ENCODE results near the gene CITED1. TPM values are rescaled to one million over a fixed set of nuclear protein-coding genes. Genes with fewer than 3 reads are reported as not detected.

The CITED1 gene
- total RNA-seq, 1 experiment from 2014 or later, result 0.72 TPM

DNA sequence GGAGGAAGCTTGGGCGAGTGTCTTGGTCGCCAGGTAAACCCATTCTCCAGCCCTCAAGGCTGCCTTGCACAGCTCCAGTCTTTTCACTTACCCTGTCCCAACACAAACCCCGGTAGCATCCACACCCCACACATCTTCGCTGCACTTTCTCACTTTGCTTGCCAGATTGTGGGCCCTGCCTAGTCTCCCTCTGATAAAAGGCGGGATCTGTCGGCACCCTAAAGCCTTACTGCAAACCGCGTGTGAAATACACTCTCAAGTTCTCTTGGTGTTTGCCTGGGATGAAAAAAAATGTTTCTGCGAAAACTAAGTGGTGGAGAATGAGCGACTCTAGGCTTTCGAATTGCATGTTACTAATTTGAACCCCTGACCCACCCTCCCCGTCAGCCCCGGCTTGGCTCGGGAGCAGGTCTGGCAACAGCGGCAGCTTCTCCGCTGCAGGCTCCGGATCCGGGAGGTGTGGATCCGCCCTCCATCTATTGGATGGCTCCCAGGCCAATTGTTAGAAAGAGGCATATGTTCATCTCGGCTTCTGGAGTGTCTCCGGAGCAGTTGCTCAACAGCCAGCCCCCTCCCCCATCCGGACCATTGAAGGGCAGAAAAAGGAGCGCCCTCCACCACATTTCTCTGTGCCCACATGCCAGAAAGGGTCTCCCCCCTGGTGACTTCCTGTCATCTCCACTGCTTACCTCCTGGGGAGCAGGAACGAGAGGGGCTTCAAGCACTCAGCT, 3.0 kb upstream of the CITED1 start:
- intact Hi-C loops (cut with micrococcal nuclease), result no loop called here
- POLR2A ChIA-PET, result interaction anchor here (1.0 kb wide), 1 partner anchor 31 kb away, joined by 3 read pairs; the partner anchor contains the start of gene RPS4X
- Mint-ChIP-seq H3K4me3 (ENCODE audit: unreplicated experiment) (peak overlapping the region; percentile 31), H3K4me1 (ENCODE audit: insufficient read depth, unreplicated experiment) (peaks cover 13% of the 10 kb centered on the region), H3K9me3 (ENCODE audit: unreplicated experiment) (no peaks in the 10 kb centered on the region), H3K36me3 (ENCODE audit: insufficient read depth, unreplicated experiment) (no peaks in the 10 kb centered on the region), H3K27me3 (ENCODE audit: insufficient read depth, unreplicated experiment) (peaks cover 67% of the 10 kb centered on the region), H3K27ac (ENCODE audit: low read depth, unreplicated experiment) (no peak overlapping the region)
- BruUV-seq (replicated peaks), result no TSS peak
- TF ChIP-seq, protein P1, sequence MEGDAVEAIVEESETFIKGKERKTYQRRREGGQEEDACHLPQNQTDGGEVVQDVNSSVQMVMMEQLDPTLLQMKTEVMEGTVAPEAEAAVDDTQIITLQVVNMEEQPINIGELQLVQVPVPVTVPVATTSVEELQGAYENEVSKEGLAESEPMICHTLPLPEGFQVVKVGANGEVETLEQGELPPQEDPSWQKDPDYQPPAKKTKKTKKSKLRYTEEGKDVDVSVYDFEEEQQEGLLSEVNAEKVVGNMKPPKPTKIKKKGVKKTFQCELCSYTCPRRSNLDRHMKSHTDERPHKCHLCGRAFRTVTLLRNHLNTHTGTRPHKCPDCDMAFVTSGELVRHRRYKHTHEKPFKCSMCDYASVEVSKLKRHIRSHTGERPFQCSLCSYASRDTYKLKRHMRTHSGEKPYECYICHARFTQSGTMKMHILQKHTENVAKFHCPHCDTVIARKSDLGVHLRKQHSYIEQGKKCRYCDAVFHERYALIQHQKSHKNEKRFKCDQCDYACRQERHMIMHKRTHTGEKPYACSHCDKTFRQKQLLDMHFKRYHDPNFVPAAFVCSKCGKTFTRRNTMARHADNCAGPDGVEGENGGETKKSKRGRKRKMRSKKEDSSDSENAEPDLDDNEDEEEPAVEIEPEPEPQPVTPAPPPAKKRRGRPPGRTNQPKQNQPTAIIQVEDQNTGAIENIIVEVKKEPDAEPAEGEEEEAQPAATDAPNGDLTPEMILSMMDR (IDR thresholded peaks at IDR 0.05; ENCODE audit: unreplicated experiment), result no peak
- CTCF ChIA-PET, result interaction anchor here (1.7 kb wide), 1 partner anchor 33 kb away, joined by 7 read pairs; the partner anchor contains the start of gene RPS4X
- peak; percentile 67 for DNase-seq (ENCODE audit: unreplicated experiment)

DNA sequence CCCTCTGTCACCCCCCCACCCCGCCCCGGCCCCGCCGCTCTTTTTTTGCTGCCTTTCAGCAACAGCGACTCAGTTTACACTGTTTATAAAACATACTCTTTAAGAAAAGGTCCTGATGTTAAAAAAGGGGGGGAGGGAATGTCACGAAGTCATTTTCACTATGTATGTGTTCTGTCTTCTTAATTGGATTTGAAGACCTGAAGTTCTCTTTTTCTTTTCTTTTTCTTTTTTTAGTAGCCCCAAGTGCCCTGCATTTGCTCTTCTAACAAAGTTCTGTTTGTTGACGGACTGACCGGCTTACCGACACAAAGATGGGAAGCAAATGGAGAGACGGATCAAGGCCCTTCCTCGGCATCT, 2.5 kb upstream of the CITED1 start:
- Mint-ChIP-seq H3K36me3 (ENCODE audit: insufficient read depth, unreplicated experiment) (no peaks in the 10 kb centered on the region), H3K9me3 (ENCODE audit: unreplicated experiment) (no peaks in the 10 kb centered on the region), H3K27me3 (ENCODE audit: insufficient read depth, unreplicated experiment) (peaks cover 67% of the 10 kb centered on the region), H3K27ac (ENCODE audit: low read depth, unreplicated experiment) (no peak overlapping the region), H3K4me1 (ENCODE audit: insufficient read depth, unreplicated experiment) (peaks cover 13% of the 10 kb centered on the region), H3K4me3 (ENCODE audit: unreplicated experiment) (no peak overlapping the region)
- BruUV-seq (replicated peaks), result no TSS peak
- DNase-seq (ENCODE audit: unreplicated experiment), result no peak
- POLR2A ChIA-PET, result no interaction called here
- TF ChIP-seq, protein P1 (IDR thresholded peaks at IDR 0.05; ENCODE audit: unreplicated experiment), result no peak
- CTCF ChIA-PET, result interaction anchor here (1.7 kb wide), 1 partner anchor 32 kb away, joined by 7 read pairs; the partner anchor contains the start of gene RPS4X
- intact Hi-C loops (cut with micrococcal nuclease), result no loop called here

DNA sequence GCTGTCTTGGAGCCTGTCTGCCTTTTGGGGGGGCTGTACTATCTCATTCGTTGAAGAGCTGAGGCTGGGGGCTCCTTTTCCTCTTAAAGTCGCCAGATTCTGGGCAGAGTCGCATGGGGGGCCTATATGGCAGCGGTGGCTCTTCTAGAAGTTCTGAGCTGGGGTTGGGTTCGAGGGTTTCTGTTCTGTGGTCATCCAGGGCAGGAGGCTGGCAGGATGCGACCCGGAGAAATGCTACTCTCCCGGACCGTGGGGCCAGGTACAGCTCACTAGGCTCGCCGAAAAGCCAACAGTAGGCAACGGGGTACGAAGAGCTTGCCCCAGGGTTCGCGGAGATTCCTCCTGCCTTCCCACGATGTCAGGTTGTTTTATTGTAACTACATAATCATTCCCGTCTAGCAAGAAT, 1.9 kb upstream of the CITED1 start:
- TF ChIP-seq, protein P1 (IDR thresholded peaks at IDR 0.05; ENCODE audit: unreplicated experiment), result no peak
- Mint-ChIP-seq H3K36me3 (ENCODE audit: insufficient read depth, unreplicated experiment) (no peaks in the 10 kb centered on the region), H3K27ac (ENCODE audit: low read depth, unreplicated experiment) (no peak overlapping the region), H3K27me3 (ENCODE audit: insufficient read depth, unreplicated experiment) (peaks cover 67% of the 10 kb centered on the region), H3K4me3 (ENCODE audit: unreplicated experiment) (peak overlapping the region; percentile 82), H3K9me3 (ENCODE audit: unreplicated experiment) (no peaks in the 10 kb centered on the region), H3K4me1 (ENCODE audit: insufficient read depth, unreplicated experiment) (peaks cover 9% of the 10 kb centered on the region)
- POLR2A ChIA-PET, result no interaction called here
- no peak for DNase-seq (ENCODE audit: unreplicated experiment)
- CTCF ChIA-PET, result interaction anchor here (0.6 to 1.7 kb wide), 2 partner anchors 32 to 64 kb away, joined by 3 to 7 read pairs; partner anchors contain the start of gene RPS4X
- no TSS peak for BruUV-seq (replicated peaks)
- intact Hi-C loops (cut with micrococcal nuclease), result no loop called here

DNA sequence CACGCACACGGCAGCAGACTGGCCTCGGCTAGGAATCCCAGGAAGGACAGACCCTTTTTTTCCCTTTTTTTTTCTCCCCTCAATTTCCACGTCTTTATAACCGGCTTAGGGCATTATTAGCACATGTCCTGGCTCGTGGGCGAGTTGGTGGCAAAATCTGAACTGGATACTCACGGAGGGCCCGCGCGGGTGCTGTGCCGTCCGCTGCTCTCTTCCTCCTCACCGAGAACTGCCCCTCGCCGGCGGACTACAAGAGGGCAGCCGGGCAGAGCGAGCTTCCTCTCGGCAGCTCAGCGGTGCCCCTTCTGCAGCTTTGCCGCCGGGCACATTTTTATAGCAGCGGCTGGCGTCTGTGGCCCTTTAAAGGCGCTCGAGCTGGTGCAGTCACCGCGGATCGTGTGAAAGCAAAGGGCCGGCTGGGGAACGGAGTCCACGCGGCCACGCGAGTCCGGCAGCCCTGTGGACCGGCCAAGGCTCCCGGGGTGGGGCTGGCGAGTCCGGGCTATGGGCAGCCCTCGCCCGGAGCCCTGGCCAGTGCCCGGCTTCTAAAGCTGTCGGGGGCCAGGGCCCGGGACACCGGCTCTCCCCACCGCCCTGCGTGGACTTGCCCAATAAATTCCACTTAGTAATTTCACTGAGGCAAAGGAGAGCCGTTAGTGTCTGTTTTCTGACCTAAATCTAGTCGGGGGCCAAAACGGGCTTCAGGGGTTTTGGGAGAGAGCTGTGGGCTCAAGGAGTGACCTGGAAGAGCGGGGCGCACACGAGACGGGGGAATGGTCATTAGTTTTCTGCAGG, 1.3 kb upstream of the CITED1 start:
- no TSS peak for BruUV-seq (replicated peaks)
- POLR2A ChIA-PET, result interaction anchor here (1.3 kb wide), 1 partner anchor 32 kb away, joined by 8 read pairs; no protein-coding TSS in a partner anchor
- DNase-seq (ENCODE audit: unreplicated experiment), result peak; percentile 71

More for the DNA sequence above, 1.3 kb upstream of the CITED1 start:
- H3K27ac Mint-ChIP-seq (ENCODE audit: low read depth, unreplicated experiment), result no peak overlapping the region
- intact Hi-C loops (cut with micrococcal nuclease), result no loop called here
- peaks cover 7% of the 10 kb centered on the region for H3K4me1 Mint-ChIP-seq (ENCODE audit: insufficient read depth, unreplicated experiment)
- no peaks in the 10 kb centered on the region for H3K9me3 Mint-ChIP-seq (ENCODE audit: unreplicated experiment)
- CTCF ChIA-PET, result interaction anchor here (0.6 to 1.7 kb wide), 2 partner anchors 31 to 64 kb away, joined by 3 to 7 read pairs; partner anchors contain the start of gene RPS4X
- peaks cover 67% of the 10 kb centered on the region for H3K27me3 Mint-ChIP-seq (ENCODE audit: insufficient read depth, unreplicated experiment)
- TF ChIP-seq, protein P1 (IDR thresholded peaks at IDR 0.05; ENCODE audit: unreplicated experiment), result no peak
- H3K36me3 Mint-ChIP-seq (ENCODE audit: insufficient read depth, unreplicated experiment), result no peaks in the 10 kb centered on the region
- peak overlapping the region; percentile 82 for H3K4me3 Mint-ChIP-seq (ENCODE audit: unreplicated experiment)
